ENCODE measurements around the gene ANKS1B. TPM values are rescaled to one million over a fixed set of nuclear protein-coding genes. Genes with fewer than 3 reads are reported as not detected.

ANKS1B gene
- total and polyA plus RNA-seq, 7 donors: 0.46 to 7.4 (median 3.6) TPM

GRCh38 chr12:98922871-98923270 is 1061.9 kb downstream of the ANKS1B start:
- Histone ChIP-seq H3K4me1 (no peaks in the 10 kb centered on the region), H3K27me3 (ENCODE audit: insufficient read depth in 3 of 3, low read length in 2 of 3) (no peaks in the 10 kb centered on the region), H3K27ac (no peak overlapping the region), H3K4me3 (no peak overlapping the region), H3K36me3 (ENCODE audit: insufficient read depth in 1 of 2, low read depth in 1 of 2) (no peaks in the 10 kb centered on the region), H3K9me3 (no peaks in the 10 kb centered on the region)
- no peak for DNase-seq
- intact Hi-C loops (cut with DNase I): no loop called here
- no peak for TF ChIP-seq CTCF (IDR thresholded peaks at IDR 0.05)
- ATAC-seq: no peak

- intact Hi-C loops (cut with DNase I): no loop called here
- Histone ChIP-seq H3K4me3 (no peak overlapping the region), H3K4me1 (no peaks in the 10 kb centered on the region), H3K9me3 (no peaks in the 10 kb centered on the region), H3K27me3 (ENCODE audit: insufficient read depth in 3 of 3, low read length in 2 of 3) (no peaks in the 10 kb centered on the region), H3K36me3 (ENCODE audit: insufficient read depth in 1 of 2, low read depth in 1 of 2) (no peaks in the 10 kb centered on the region), H3K27ac (no peak overlapping the region)
- WGBS, 3 donors: 81 to 82% (median 82%) methylated on average over 7 of the region's 7 CpGs
- no peak for TF ChIP-seq CTCF (IDR thresholded peaks at IDR 0.05)
- ATAC-seq (no peak), DNase-seq (no peak)
Observed at GRCh38 chr12:98918176-98918863, 1066.4 kb downstream of the ANKS1B start.

- DNase-seq (no peak), ATAC-seq (no peak)
- no peaks in the 10 kb centered on the region for H3K4me1 ChIP-seq
- intact Hi-C loops (cut with DNase I): no loop called here
- H3K9me3 ChIP-seq: no peaks in the 10 kb centered on the region
- H3K4me3 ChIP-seq: no peak overlapping the region
- TF ChIP-seq CTCF (IDR thresholded peaks at IDR 0.05): no peak
- no peaks in the 10 kb centered on the region for H3K36me3 ChIP-seq (ENCODE audit: insufficient read depth in 1 of 2, low read depth in 1 of 2)
- no peaks in the 10 kb centered on the region for H3K27me3 ChIP-seq (ENCODE audit: insufficient read depth in 3 of 3, low read length in 2 of 3)
- WGBS, 3 donors: 70 to 76% (median 71%) methylated on average over 5 of the region's 5 CpGs
- H3K27ac ChIP-seq: no peak overlapping the region
Observed at GRCh38 chr12:98916106-98916505, 1068.6 kb downstream of the ANKS1B start.

GRCh38 chr12:98912401-98912974 is 1072.2 kb downstream of the ANKS1B start:
- 29 to 34% (median 32%) methylated on average over 4 of the region's 4 CpGs for WGBS, 3 donors
- Histone ChIP-seq H3K4me1 (no peaks in the 10 kb centered on the region), H3K27me3 (ENCODE audit: insufficient read depth in 3 of 3, low read length in 2 of 3) (no peaks in the 10 kb centered on the region), H3K4me3 (no peak overlapping the region), H3K36me3 (ENCODE audit: insufficient read depth in 1 of 2, low read depth in 1 of 2) (no peaks in the 10 kb centered on the region), H3K27ac (no peak overlapping the region), H3K9me3 (no peaks in the 10 kb centered on the region)
- no peak for DNase-seq
- TF ChIP-seq CTCF (IDR thresholded peaks at IDR 0.05): no peak
- intact Hi-C loops (cut with DNase I): no loop called here
- no peak for ATAC-seq

- no peaks in the 10 kb centered on the region for H3K27me3 ChIP-seq (ENCODE audit: insufficient read depth in 3 of 3, low read length in 2 of 3)
Observed at GRCh38 chr12:98911396-98911795, 1073.3 kb downstream of the ANKS1B start.

More at GRCh38 chr12:98911396-98911795, 1073.3 kb downstream of the ANKS1B start:
- Histone ChIP-seq H3K36me3 (ENCODE audit: insufficient read depth in 1 of 2, low read depth in 1 of 2) (no peaks in the 10 kb centered on the region), H3K4me1 (no peaks in the 10 kb centered on the region), H3K27ac (no peak overlapping the region), H3K9me3 (no peaks in the 10 kb centered on the region), H3K4me3 (no peak overlapping the region)
- no peak for ATAC-seq
- intact Hi-C loops (cut with DNase I): no loop called here
- DNase-seq: no peak
- TF ChIP-seq CTCF (IDR thresholded peaks at IDR 0.05): no peak
- WGBS, 3 donors: 15 to 24% (median 20%) methylated on average over 2 of the region's 2 CpGs
